22Rv1 (cell line): ENCODE data around the gene MYO1D.

ENCODE experiments used
- H3K27ac ChIP-seq: fragments of 450-650 bp; 2 replicates; pipeline ENCODE4 v1.5.1; 2017
- ZFX ChIP-seq: fragments of 450-650 bp; IDR thresholded peaks from 2 replicates; pipeline ENCODE4 v1.6.1; 2017; ENCODE audit warnings: antibody characterized with exemption, borderline replicate concordance
- TF ChIP-seq, protein P1 (sequence below): fragments of 450-650 bp; IDR thresholded peaks from 2 replicates; pipeline ENCODE4 v1.5.1; 2017; ENCODE audit warnings: mild to moderate bottlenecking

The MYO1D gene

DNA sequence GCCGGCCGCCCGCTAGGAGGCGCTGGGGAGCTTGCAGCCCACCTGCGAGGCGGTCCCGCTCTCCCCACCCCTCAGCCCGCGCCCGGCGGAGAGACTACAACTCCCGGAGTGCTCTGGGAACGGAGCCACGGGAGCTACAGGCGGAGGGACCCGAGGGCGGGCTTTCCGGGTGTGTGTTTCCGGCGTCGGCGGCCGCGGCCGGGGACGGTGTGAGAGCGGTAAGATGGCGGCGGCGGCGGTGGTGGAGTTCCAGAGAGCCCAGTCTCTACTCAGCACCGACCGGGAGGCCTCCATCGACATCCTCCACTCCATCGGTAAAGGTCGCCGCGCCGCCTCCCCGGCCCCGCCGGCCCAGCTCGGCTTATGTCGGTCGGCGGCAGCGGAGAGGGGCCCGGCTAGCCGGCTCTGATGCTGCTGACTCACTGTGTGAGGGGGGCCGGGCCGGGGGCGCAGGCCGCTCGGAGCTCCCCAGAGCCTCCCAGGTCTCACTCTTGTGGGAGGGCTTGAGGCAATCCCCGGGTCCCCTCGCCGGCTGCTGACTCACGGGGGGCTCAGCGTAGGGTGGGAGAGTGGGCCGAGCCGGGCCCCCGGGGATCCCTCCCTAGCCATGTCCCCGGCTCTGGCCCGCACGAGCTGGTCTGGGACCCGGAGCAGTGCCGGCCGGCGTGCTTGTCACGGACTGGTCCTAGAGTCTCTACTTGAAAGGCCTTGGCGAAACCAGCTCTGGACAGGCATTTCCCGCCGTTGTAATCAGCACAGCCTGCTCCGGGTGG is 432.4 kb downstream of the MYO1D start, which contains the start of gene PSMD11:
TSS of gene PSMD11 (plus strand) at position 210 of the 773 bp plus-strand sequence. CDS start at position 224, 14 bp downstream.
- H3K27ac ChIP-seq: peak within 1 kb of the TSS; percentile 74
- TF ChIP-seq, protein P1, sequence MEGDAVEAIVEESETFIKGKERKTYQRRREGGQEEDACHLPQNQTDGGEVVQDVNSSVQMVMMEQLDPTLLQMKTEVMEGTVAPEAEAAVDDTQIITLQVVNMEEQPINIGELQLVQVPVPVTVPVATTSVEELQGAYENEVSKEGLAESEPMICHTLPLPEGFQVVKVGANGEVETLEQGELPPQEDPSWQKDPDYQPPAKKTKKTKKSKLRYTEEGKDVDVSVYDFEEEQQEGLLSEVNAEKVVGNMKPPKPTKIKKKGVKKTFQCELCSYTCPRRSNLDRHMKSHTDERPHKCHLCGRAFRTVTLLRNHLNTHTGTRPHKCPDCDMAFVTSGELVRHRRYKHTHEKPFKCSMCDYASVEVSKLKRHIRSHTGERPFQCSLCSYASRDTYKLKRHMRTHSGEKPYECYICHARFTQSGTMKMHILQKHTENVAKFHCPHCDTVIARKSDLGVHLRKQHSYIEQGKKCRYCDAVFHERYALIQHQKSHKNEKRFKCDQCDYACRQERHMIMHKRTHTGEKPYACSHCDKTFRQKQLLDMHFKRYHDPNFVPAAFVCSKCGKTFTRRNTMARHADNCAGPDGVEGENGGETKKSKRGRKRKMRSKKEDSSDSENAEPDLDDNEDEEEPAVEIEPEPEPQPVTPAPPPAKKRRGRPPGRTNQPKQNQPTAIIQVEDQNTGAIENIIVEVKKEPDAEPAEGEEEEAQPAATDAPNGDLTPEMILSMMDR: peak; percentile 98
- no peak for TF ChIP-seq ZFX

DNA sequence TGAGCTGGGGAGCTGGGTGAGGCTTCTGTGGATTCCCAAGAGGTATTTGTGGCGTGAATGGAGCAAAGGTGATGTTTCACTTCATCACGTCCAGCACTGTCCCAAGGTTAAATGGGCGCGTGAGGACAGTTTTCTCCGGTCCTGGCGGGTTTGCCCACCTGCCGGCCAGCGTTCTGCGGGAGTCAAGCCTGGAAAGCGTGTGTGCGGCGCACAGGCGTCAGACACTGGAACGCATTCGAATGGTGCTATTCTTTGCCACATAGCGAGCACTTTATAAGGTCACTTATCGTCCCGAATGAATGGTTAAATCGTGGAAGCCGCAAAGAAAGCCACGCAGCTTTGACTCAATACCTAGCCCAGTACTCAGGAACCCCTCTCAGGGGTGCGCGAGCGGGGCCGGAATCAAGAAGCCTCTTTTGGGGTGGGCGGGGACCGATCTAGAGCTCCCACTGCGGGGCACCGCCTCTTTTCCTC is 433.1 kb downstream of the MYO1D start:
- TF ChIP-seq ZFX: no peak
- TF ChIP-seq, protein P1: no peak
- peak overlapping the region; percentile 74; the same call in 1 of the 2 replicates for H3K27ac ChIP-seq
